HT1080 (cell line): Measurements from ENCODE around the gene MTMR4. TPM values are rescaled to one million over a fixed set of nuclear protein-coding genes. Genes with fewer than 3 reads are reported as not detected.
"Not testable (repeated sequence)": the region's sequence is repeated elsewhere in the genome, so short reads cannot be mapped to it uniquely, and the experiment has no call there.

ENCODE experiments used
- DNase-seq: peaks from one replicate; pipeline ENCODE4 v3.0.0-alpha.2; 2015; ENCODE audit warnings: low read depth
- total RNA-seq: library from RNA; depleted of rRNA; stranded (reverse); fragments of >200 nt; shearing (Covaris generic); gene quantifications from 2 replicates; pipeline ENCODE4 v1.2.3, GENCODE V29; 2014

Gene MTMR4
- total RNA-seq, 1 experiment from 2014 or later: 34.4 TPM

- DNase-seq: no peak
Observed at GRCh38 chr17:58527306-58527705, 12.9 kb upstream of the MTMR4 start.

DNA sequence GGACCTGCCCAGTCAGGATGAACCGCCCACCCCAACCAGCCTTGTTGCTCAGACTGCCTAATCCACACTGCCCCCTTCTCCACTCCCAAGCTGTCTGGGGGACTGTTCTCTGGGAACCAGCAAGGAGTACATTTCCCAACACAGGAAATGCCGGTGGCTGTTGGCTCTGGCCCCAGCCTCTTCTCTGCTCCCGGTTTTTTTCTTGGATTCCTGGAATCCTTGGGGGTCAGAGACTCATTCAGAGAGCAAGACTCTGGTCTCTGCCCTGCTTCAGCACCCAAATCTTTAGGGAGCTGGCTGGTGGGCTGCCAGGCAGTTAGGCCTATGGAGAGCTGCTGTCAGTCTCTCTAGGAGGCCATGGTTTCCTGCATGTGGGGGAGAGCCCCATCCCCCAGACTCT, 10.8 kb upstream of the MTMR4 start:
- peak; percentile 88 for DNase-seq

DNA sequence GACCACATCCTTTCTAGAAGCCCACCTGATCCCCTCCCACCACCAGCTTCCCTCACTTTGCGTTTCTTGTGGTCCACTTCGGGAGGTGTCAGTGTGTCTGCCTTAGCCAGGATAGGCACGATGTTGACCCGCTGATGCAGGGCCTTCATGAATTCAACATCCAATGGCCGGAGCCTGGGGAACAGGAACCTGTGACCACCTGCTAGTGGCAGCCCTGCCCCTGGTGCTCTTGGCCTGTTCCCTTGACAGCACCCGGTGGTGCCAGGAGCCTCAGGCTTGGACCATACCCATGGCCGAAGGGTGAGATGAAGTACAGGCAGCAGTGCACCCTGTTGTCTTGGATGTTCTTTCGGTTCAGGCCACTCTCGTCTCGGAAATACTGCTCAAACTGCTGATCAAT, 7.2 kb upstream of the MTMR4 start:
- DNase-seq: no peak

GRCh38 chr17:58520843-58521430, 6.5 kb upstream of the MTMR4 start:
- no peak for DNase-seq

- DNase-seq: peak; percentile 100
Observed at GRCh38 chr17:58517928-58518609, 3.6 kb upstream of the MTMR4 start.

DNA sequence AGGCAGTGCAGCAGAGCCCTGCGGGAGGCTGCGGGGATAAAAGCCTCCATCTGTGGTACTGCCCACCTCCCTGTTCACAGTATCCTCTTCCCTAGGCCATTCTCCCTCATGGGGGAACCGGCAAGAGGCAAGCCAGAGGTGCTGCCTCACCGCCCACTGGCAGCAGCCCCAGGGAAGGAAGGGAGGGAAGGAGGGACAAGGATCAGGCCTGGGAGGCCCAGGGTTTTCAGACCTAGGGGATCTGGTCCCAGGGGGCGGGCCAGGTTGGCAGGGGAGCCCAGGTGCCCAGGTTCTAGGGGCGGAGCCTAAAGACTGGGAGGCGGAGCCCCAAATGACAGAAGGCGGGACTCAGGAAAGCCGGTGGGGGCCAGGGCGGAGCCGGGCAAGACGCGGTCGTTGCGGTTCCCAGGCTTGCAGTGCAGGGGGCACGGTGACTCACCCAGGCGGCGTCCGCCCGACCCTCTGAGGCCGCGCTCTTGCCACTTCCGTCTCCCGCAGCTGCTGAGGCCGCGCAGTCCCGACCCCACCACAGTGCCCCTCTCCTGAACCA, 3.0 kb upstream of the MTMR4 start:
- DNase-seq: no peak

DNA sequence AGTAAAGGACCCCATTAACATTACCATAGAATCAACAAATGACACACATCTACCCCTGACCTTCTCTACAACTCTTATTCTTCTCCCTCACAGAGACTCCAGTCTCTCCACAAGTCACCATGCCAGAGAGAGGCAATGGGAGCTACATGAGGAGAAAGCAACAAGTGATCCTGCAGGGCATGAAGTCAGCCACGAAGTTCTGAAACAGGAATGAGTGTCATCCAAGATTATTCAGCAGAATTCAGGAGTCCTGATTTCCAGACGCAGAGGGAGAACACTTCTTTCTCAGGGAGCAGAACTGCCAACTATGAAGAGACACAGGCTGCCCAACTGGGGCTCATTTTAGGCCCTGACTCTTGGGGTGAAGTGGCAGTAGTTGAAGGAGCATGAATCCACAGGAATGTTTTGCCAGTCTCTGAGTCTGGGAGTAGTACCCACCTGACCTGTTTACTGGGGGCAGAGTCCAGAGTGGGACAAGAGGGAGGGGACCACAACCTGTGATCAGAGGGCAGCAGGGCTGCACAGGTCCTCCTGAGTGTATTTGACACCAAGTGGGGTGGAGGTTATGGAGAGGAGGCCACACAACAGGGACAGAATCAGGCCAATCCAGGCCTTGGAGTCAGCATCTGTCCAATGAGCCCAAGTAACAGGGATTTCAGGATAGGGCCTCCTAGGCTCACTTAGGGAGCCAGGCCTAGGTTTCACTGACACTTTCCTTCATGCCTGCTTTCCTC, 2.4 kb upstream of the MTMR4 start:
- no peak for DNase-seq

DNA sequence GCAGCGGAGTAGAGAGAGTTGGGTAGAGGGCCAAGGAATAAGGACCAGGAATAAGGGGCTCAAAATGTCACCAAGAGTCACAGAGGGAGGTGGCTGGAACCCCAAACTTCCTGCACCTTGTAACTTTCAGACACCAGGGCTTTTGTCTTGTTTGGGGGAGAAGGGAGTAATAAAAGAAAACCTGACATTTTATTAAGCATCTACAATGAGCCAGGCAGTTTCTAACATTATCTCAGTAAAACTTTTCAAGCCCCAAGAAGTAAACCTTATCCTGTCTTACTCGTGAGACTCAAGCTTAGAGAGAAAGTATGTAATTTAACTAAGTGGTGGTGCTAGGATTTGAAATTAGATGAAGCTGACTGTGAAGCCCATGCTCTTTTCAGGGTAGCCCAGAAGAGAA, 848 bp upstream of the MTMR4 start:
- no peak for DNase-seq

DNA sequence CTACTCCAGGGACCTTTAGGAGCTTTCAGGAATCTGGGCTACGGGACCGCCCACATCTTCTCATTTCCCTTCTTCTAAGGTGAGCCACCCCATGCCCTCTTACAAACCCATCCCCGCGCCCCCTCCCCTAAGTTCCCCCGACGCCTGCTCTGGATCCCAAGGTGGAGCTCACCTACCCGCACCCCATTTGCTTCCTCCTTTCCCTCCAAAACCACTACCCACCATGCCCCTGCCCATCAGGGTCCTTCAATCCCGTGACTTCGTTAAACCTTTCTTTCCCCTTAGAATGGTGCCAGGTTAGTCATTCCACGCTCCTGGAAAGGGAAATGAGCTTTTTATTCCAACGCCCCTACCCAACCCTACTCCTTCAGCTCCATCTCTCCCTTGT, 326 bp upstream of the MTMR4 start:
- no peak for DNase-seq

GRCh38 chr17:58513267-58513964, 1.0 kb downstream of the MTMR4 start:
- DNase-seq: no peak

- DNase-seq: no peak
Observed at GRCh38 chr17:58510075-58510474, 4.4 kb downstream of the MTMR4 start.

DNA sequence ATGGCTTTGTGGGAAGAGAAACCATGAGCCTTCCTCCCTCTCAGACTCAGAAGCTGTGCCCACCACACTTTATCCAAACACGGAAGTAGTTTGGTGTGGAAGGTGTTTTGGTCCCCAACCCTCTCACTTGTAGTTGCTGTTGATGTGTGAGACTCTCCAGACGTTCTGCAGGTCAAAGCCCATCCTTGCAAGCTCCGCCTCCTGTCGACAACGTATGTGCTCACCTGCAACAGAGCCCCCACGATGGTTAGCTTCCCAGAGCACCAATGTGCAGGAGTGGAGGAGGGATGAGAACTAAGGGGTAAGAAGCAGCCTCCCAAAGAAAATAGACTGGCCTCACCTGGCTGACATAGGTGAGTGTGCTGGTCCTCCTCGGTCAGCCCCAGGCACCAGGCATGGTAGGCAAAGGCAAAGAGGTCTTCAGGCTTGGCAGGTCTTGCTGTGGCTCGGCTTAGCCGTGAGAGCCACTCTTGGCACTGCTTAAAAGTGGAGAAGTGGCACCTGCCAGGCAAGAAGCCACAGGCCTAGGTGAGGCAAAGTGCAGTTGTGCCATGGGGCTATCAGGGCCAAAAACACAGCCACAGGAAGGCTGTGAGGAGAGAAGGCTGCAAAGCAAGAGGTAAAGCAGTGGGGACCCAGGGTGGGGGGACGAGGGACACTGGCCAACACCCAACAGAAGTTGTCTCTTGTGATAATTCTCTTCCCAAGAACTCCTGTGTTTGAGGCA, 5.9 kb downstream of the MTMR4 start:
- DNase-seq: no peak

DNA sequence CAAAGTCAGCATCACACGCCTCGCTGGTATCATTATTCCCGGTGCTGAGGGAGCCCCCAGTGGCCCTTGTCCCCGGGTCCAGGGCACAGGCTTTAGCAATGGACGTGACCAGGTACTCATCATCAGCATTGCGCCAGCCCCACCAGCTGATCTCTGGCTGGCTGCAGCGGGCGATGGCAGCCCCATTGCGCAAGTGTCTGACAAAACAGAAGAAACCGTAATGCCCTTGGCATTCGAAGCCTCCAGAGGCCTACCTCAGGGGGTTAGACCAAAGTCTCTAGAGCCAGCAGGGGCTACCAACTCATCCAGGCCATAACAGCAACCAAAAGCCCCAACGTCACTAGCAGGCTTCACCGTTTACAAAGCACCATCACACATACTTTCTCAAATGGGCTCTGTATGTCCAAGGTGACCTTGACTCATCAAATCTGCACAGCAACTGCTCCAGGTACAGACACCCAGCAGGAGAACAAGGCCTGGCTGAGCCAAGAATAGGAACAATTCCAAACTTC, 7.3 kb downstream of the MTMR4 start:
- DNase-seq: no peak

- DNase-seq: no peak
Observed at GRCh38 chr17:58506354-58507080, 7.9 kb downstream of the MTMR4 start.

DNA sequence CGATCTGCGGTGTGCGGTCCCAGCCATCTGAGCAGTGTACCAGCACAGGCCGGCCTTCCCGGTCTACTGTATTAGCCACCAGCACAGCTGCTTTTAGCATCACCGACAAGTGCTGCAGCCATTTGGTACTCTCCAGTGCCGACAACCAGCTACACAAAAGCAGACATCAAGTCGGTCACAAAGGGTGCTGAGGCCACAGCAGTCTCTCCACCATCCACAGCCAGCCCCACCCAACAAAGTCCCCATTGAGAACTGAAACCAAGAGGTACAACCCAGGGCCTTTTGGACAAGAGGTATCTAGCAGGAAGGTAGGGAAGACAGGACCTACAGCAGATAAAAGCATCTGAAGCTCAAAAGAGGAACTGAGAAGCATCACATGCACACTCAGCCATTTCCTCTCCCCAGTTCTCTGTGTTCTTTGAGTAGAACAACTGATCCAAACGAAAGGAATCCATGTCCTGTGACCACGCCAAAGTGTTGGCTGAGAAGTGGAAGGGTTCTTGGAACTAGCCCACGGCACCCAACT, 9.5 kb downstream of the MTMR4 start:
- DNase-seq: no peak

DNA sequence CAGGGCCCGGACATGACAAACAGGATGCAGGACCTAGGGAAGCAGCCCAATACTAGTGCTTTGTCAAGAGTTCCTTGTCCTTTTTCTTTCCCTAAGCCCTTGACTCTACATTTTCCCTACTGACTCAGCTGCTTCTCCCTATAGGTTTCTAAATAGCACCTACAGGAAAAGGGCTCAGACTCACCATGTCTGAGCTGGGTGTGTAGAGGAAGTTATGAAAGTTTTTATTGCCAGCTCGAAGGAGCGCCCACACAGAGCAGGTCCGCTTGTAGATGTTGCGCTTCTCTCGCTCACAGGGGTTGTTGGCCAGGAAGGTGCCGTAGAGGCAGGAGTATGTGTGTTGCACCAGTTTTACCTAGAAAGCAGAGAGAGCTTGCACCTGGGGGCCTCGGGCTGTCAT, 10.6 kb downstream of the MTMR4 start:
- no peak for DNase-seq

- not testable (repeated sequence) for DNase-seq
Observed at GRCh38 chr17:58503134-58503533, 11.3 kb downstream of the MTMR4 start.

DNA sequence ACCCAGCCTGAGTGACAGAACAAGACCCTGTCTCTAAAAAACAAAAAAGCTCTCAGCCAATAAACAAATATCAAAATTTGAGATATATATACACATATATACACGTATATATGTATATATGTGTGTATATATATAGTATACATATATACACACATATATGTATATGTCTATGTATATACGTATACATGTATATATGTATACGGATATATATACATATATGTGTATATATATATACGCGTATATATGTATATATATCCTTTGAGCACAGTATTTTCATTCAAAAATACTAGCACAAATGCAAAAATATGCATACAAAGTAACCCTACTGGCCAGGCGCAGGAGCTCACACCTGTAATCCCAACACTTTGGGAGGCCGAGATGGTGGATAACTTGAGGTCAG, 13.0 kb downstream of the MTMR4 start:
- DNase-seq: no peak

- no peak for DNase-seq
Observed at GRCh38 chr17:58498177-58498828, 16.1 kb downstream of the MTMR4 start.
